SW480 (cell line): ENCODE data around the gene FNBP1.
"Not testable (repeated sequence)": the region's sequence is repeated elsewhere in the genome, so short reads cannot be mapped to it uniquely, and the experiment has no call there.

ENCODE experiments used
- DNase-seq: peaks from one replicate; pipeline ENCODE4 v3.0.0-alpha.2; 2016; ENCODE audit warnings: low spot score

FNBP1 gene

GRCh38 chr9:129991139-129991538 lies 51.9 kb downstream of the FNBP1 start:
- not testable (repeated sequence) for DNase-seq

- DNase-seq: no peak
Observed at GRCh38 chr9:129990269-129991010, 52.5 kb downstream of the FNBP1 start.

GRCh38 chr9:129989740-129990139 lies 53.2 kb downstream of the FNBP1 start:
- DNase-seq: no peak

- DNase-seq: no peak
Observed at GRCh38 chr9:129989362-129989708, 53.7 kb downstream of the FNBP1 start.

- DNase-seq: no peak
Observed at GRCh38 chr9:129988607-129989361, 54.2 kb downstream of the FNBP1 start.

- no peak for DNase-seq
Observed at GRCh38 chr9:129987941-129988340, 55.0 kb downstream of the FNBP1 start.

- no peak for DNase-seq
Observed at GRCh38 chr9:129987047-129987446, 55.9 kb downstream of the FNBP1 start.

GRCh38 chr9:129984589-129984988 lies 58.4 kb downstream of the FNBP1 start:
- not testable (repeated sequence) for DNase-seq

- no peak for DNase-seq
Observed at GRCh38 chr9:129983891-129984290, 59.1 kb downstream of the FNBP1 start.

- peak; percentile 36 for DNase-seq
Observed at GRCh38 chr9:129981180-129981907, 61.6 kb downstream of the FNBP1 start.

- not testable (repeated sequence) for DNase-seq
Observed at GRCh38 chr9:129980224-129980623, 62.8 kb downstream of the FNBP1 start.

- DNase-seq: no peak
Observed at GRCh38 chr9:129979071-129979745, 63.8 kb downstream of the FNBP1 start.

- DNase-seq: no peak
Observed at GRCh38 chr9:129972816-129973215, 70.2 kb downstream of the FNBP1 start.

- no peak for DNase-seq
Observed at GRCh38 chr9:129968690-129969485, 74.1 kb downstream of the FNBP1 start.

- DNase-seq: no peak
Observed at GRCh38 chr9:129964901-129965734, 77.9 kb downstream of the FNBP1 start.

- DNase-seq: peak; percentile 64
Observed at GRCh38 chr9:129962889-129963703, 79.9 kb downstream of the FNBP1 start.

- DNase-seq: no peak
Observed at GRCh38 chr9:129962451-129962864, 80.5 kb downstream of the FNBP1 start.

- DNase-seq: no peak
Observed at GRCh38 chr9:129958796-129959195, 84.2 kb downstream of the FNBP1 start.

GRCh38 chr9:129954868-129955550 lies 88.0 kb downstream of the FNBP1 start:
- DNase-seq: no peak
